K562 (cell line): ENCODE measurements around the gene DLGAP1. TPM values are rescaled to one million over a fixed set of nuclear protein-coding genes. Genes with fewer than 3 reads are reported as not detected.

Experiments
- ATAC-seq: fragments of 200-7000 bp; cut with Tn5 transposase; 3 replicates; pipeline ENCODE4 v1.9.1; 2020; ENCODE audit warnings: moderate library complexity
- BruUV-seq: library from RNA; stranded (reverse); fragments of 400-500 nt; replicated peaks from 2 replicates; lab custom pipeline; 2021; lab: Mats Ljungman, UMichigan
- CTCF ChIA-PET: fragments of 300-600 bp; formaldehyde crosslinking; extraction: SDS; loops from one replicate; lab custom pipeline; 2021; ENCODE audit warnings: low intra/inter-chr PET ratio; lab: Yijun Ruan, JAX
- POLR2A ChIA-PET: fragments of 300-600, 350-650 bp; sonication (Branson Sonifier 250); formaldehyde crosslinking; extraction: SDS; loops from one replicate; lab custom pipeline; 2021; ENCODE audit warnings: antibody characterized with exemption, inconsistent platforms; lab: Yijun Ruan, JAX
- DNase-seq, 4 experiments: peaks; one replicate each; pipeline versions ENCODE4 v3.0.0 to v3.0.0-alpha.2; 2011 to 2018; ENCODE audit warnings: low spot score in 3 of 4, mixed read lengths in 3 of 4; ENCODE audit errors: extremely low read depth in 1 of 4
- FAIRE-seq: peaks from 2 replicates; lab custom pipeline; 2011; peaks lifted over from hg19 to GRCh38; lab: Jason Lieb, UNC
- H2AFZ ChIP-seq: 2 replicates; pipeline ENCODE4 v1.6.0; 2011; ENCODE audit warnings: low read depth, low read length, control low read depth, inconsistent platforms
- H3K27ac ChIP-seq: fragments of 200-600 bp; 3 replicates; pipeline ENCODE4 v1.8.0; 2011; ENCODE audit warnings: low read depth, mild to moderate bottlenecking, control low read depth, inconsistent platforms, low read length, moderate library complexity, mixed read lengths; ENCODE audit errors: extremely low read depth
- H3K27me3 ChIP-seq, 2 experiments: fragments of 300-600 bp in 1 of 2; 2 replicates in 1 of 2; 3 replicates in 1 of 2; pipeline versions ENCODE4 v1.6.0 to v1.8.0; 2011; ENCODE audit warnings: inconsistent platforms in 2 of 2, low read length in 2 of 2, mild to moderate bottlenecking in 1 of 2, mixed read lengths in 1 of 2, moderate library complexity in 1 of 2; ENCODE audit not compliant: control insufficient read depth in 2 of 2, insufficient read depth in 2 of 2
- H3K36me3 ChIP-seq: fragments of 300-600 bp; 3 replicates; pipeline ENCODE4 v1.8.0; 2011; ENCODE audit warnings: mild to moderate bottlenecking, low read length, inconsistent platforms; ENCODE audit not compliant: control insufficient read depth, insufficient read depth
- H3K4me1 ChIP-seq, 2 experiments: fragments of 200-600 bp in 1 of 2; replicated peaks in 1 of 2; 2 replicates in 1 of 2; 3 replicates in 1 of 2; pipeline versions ENCODE4 v1.5.1 to v1.8.0; 2011; ENCODE audit warnings: inconsistent platforms in 2 of 2, low read length in 2 of 2, mild to moderate bottlenecking in 1 of 2, mixed read lengths in 1 of 2, moderate library complexity in 1 of 2; ENCODE audit not compliant: control insufficient read depth in 2 of 2, insufficient read depth in 2 of 2
- H3K4me2 ChIP-seq: 2 replicates; pipeline ENCODE4 v1.6.1; 2011; ENCODE audit warnings: low read length, control low read depth, inconsistent platforms, mixed read lengths; ENCODE audit not compliant: insufficient read depth
- H3K4me3 ChIP-seq: fragments of 200-600 bp; sonication (generic), shearing (Covaris generic); 2 replicates; pipeline ENCODE4 v1.5.1; 2016; ENCODE audit warnings: control low read depth, inconsistent platforms
- H3K79me2 ChIP-seq: fragments of 200-600 bp; 3 replicates; pipeline ENCODE4 v1.8.0; 2011; ENCODE audit warnings: low read length, inconsistent platforms; ENCODE audit not compliant: control insufficient read depth, insufficient read depth
- H3K9ac ChIP-seq, 2 experiments: 2 replicates each; pipeline versions ENCODE4 v1.6.0 to v1.6.1; 2011; ENCODE audit warnings: low read depth in 2 of 2, low read length in 2 of 2, control low read depth in 1 of 2, inconsistent platforms in 1 of 2, mild to moderate bottlenecking in 1 of 2, mixed read lengths in 1 of 2; ENCODE audit not compliant: insufficient read depth in 1 of 2
- H3K9me1 ChIP-seq: one replicate; pipeline ENCODE4 v1.6.0; 2011; ENCODE audit warnings: inconsistent platforms, mild to moderate bottlenecking, low read length, moderate library complexity; ENCODE audit not compliant: control insufficient read depth, insufficient read depth
- H3K9me3 ChIP-seq: replicated peaks from 2 replicates; pipeline ENCODE4 v1.5.1; 2011; ENCODE audit warnings: low read depth, low read length, inconsistent platforms; ENCODE audit not compliant: control insufficient read depth, insufficient read depth
- H4K20me1 ChIP-seq: replicated peaks from 2 replicates; pipeline ENCODE4 v1.6.1; 2011; ENCODE audit warnings: low read length, inconsistent platforms, mixed read lengths; ENCODE audit not compliant: control insufficient read depth, insufficient read depth
- FOXA3 ChIP-seq, 2 experiments: fragments of 450-650 bp in 1 of 2; sonication (generic) in 1 of 2; formaldehyde crosslinking; IDR thresholded peaks in 1 of 2; conservative IDR thresholded peaks in 1 of 2; 2 replicates each; pipeline versions ENCODE4 v1.4.0 to v1.8.0; 2020 to 2022; ENCODE audit warnings: mild to moderate bottlenecking in 2 of 2, missing genetic modification reagents in 1 of 2
- KLF6 ChIP-seq: fragments of 250-450 bp; sonication (Bioruptor Pico); IDR thresholded peaks from 2 replicates; pipeline ENCODE4 v1.4.0; 2020; ENCODE audit warnings: mild to moderate bottlenecking, moderate library complexity, borderline replicate concordance
- MYC ChIP-seq, 2 experiments: fragments of 250-450 bp in 1 of 2; sonication (Bioruptor Pico) in 1 of 2; IDR thresholded peaks; 2 replicates each; pipeline versions ENCODE4 v1.5.1 to v1.6.1; 2012 to 2021; ENCODE audit warnings: low read depth in 2 of 2, borderline replicate concordance in 1 of 2, improper control_type of control experiment in 1 of 2, low read length in 1 of 2, mild to moderate bottlenecking in 1 of 2, moderate library complexity in 1 of 2
- NCOA4 ChIP-seq: fragments of 450-650 bp; IDR thresholded peaks from 2 replicates; pipeline ENCODE4 v1.6.1; 2018; ENCODE audit warnings: mild to moderate bottlenecking; ENCODE audit not compliant: partially characterized antibody
- PTRF ChIP-seq: fragments of 450-650 bp; IDR thresholded peaks from 2 replicates; pipeline ENCODE4 v1.6.1; 2016; ENCODE audit warnings: mild to moderate bottlenecking, missing genetic modification characterization, missing compliant biosample characterization
- PTTG1 ChIP-seq: fragments of 450-650 bp; IDR thresholded peaks from 2 replicates; pipeline ENCODE4 v1.6.1; 2016; ENCODE audit warnings: low read depth, mild to moderate bottlenecking, missing genetic modification characterization, missing compliant biosample characterization
- SETDB1 ChIP-seq: IDR thresholded peaks from one replicate; pipeline ENCODE4 v1.6.1; 2012; ENCODE audit warnings: low read length, control low read depth, inconsistent platforms
- ZFP36 ChIP-seq: fragments of 150-350 bp; IDR thresholded peaks from 2 replicates; pipeline ENCODE4 v1.6.1; 2018; ENCODE audit warnings: low read length, low read depth; ENCODE audit not compliant: partially characterized antibody
- ZNF583 ChIP-seq: fragments of 250-450 bp; sonication (Bioruptor Pico); IDR thresholded peaks from 2 replicates; pipeline ENCODE4 v1.4.0; 2020
- ZNF699 ChIP-seq: fragments of 250-450 bp; sonication (Bioruptor Pico); IDR thresholded peaks from 2 replicates; pipeline ENCODE4 v1.8.0; 2021; ENCODE audit warnings: mild to moderate bottlenecking, moderate library complexity; ENCODE audit not compliant: insufficient replicate concordance
- in situ Hi-C: fragments of 300-500 bp; cut with MboI; formaldehyde crosslinking; loops from 4 replicates; pipeline ENCODE4 v1.15.0; 2018; ENCODE audit warnings: inconsistent platforms, mixed read lengths
- intact Hi-C: fragments of 100-400 bp; cut with micrococcal nuclease; formaldehyde crosslinking; loops from 2 replicates; pipeline ENCODE4 v1.14.2; 2022
- polyA plus RNA-seq, 8 experiments: library from polyadenylated mRNA; depleted of rRNA in 4 of 8; stranded (reverse) in 5 of 8; unstranded in 3 of 8; fragments of >200 nt; fragmentation: Nextera tagmentation in 2 of 8; fragmentation: Illumina TruSeq in 1 of 8; extraction: Ambion mirVana in 2 of 8; extraction: Trizol in 1 of 8; gene quantifications; 2 replicates each; pipeline versions ENCODE4 v1.2.1 to v1.2.3, GENCODE V29; 2011 to 2014; ENCODE audit warnings: inconsistent platforms in 1 of 8, missing spikeins in 1 of 8
- total RNA-seq, 7 experiments: library from RNA; depleted of rRNA in 6 of 7; stranded (reverse); fragments of >200 nt in 6 of 7; fragmentation: Illumina TruSeq in 2 of 7; extraction: Trizol in 2 of 7; gene quantifications; 2 replicates each; pipeline versions ENCODE4 v1.2.1 to v1.2.3, GENCODE V29; 2011 to 2021; ENCODE audit warnings: low replicate concordance in 1 of 7
- TF ChIP-seq, protein P1 (sequence below): fragments of 450-650 bp; IDR thresholded peaks from 2 replicates; pipeline ENCODE4 v1.7.0; 2016; ENCODE audit warnings: borderline replicate concordance
- TF ChIP-seq, protein P2 (sequence below): fragments of 200-800 bp; sonication (Bioruptor generic); IDR thresholded peaks from 2 replicates; pipeline ENCODE4 v1.6.1; 2016; ENCODE audit warnings: missing genetic modification characterization, missing compliant biosample characterization

Gene DLGAP1
- total and polyA plus RNA-seq, 9 of the 15 experiments (the other 6 are each of a cell fraction or from before 2014, with no cell fraction given) = 0.04 to 0.22 (median 0.08) TPM

DNA sequence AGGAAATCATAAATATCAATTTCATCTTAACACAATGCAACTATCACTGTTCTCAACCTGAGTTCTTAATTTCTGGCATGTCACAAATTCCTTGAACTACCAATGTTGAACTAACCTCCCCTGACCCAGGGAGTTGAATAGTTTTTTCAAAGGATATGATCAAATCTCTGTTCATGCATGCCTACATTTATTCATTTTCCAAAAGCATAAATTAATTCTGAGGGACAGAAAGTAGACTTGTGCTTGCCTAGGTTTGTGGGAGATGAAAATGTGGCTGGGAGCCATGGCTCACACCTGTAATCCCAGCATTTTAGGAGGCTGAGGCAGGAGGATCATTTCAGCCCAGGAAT lies 829.4 kb downstream of the DLGAP1 start:
- Histone ChIP-seq H3K4me2 (peak overlapping the region; percentile 86; the same call in 1 of the 2 replicates), H2AFZ (peak overlapping the region; percentile 67; the same call in 1 of the 2 replicates), H3K27me3 (no peaks in the 10 kb centered on the region), H3K9ac (peak overlapping the region in 1 of 2 experiments; percentile 89; a peak in 2 of 4 replicates), H3K4me1 (peaks cover 54 to 61% of the 10 kb centered on the region in 2 experiments), H3K9me1 (no peaks in the 10 kb centered on the region), H3K9me3 (no peaks in the 10 kb centered on the region), H3K79me2 (peaks cover 17% of the 10 kb centered on the region), H3K27ac (peak overlapping the region; percentile 98), H4K20me1 (no peaks in the 10 kb centered on the region), H3K36me3 (no peaks in the 10 kb centered on the region), H3K4me3 (no peak overlapping the region)
- FAIRE-seq (no peak), ATAC-seq (no peak), DNase-seq (no peak)
- in situ Hi-C loops (no loop called here), intact Hi-C loops (no loop called here)
- ChIA-PET POLR2A (interaction anchor here (0.6 to 4.8 kb wide), 7 partner anchors 10 to 1842 kb away, joined by 4 to 80 read pairs (median 12); no protein-coding TSS in a partner anchor), CTCF (no interaction called here)
- BruUV-seq = no TSS peak
- TF ChIP-seq PTRF (tag) (0 out of 2 replicates have a peak, but pooled peaks have one; percentile 24), PTTG1 (tag) (no peak), SETDB1 (no peak), ZNF583 (peak; percentile 8; the same call in 1 of the 2 replicates), KLF6 (peak; percentile 42; the same call in 1 of the 2 replicates), MYC (IDR thresholded peaks at IDR 0.05; ENCODE audit: low read depth, low read length) (no peak), MYC (CRISPR knock-in tag; IDR thresholded peaks at IDR 0.05; ENCODE audit: borderline replicate concordance, low read depth) (0 out of 2 replicates have a peak, but pooled peaks have one; percentile 14), ZFP36 (no peak), ZNF699 (peak; percentile 5), FOXA3 (CRISPR knock-in tag; conservative IDR thresholded peaks at IDR 0.05 in 1 of 2, IDR thresholded peaks at IDR 0.05 in 1 of 2) (0 out of 4 replicates have a peak, but pooled peaks of 1 of the 2 experiments have one; percentile 18), NCOA4 (peak; percentile 4)
- TF ChIP-seq, protein P1, sequence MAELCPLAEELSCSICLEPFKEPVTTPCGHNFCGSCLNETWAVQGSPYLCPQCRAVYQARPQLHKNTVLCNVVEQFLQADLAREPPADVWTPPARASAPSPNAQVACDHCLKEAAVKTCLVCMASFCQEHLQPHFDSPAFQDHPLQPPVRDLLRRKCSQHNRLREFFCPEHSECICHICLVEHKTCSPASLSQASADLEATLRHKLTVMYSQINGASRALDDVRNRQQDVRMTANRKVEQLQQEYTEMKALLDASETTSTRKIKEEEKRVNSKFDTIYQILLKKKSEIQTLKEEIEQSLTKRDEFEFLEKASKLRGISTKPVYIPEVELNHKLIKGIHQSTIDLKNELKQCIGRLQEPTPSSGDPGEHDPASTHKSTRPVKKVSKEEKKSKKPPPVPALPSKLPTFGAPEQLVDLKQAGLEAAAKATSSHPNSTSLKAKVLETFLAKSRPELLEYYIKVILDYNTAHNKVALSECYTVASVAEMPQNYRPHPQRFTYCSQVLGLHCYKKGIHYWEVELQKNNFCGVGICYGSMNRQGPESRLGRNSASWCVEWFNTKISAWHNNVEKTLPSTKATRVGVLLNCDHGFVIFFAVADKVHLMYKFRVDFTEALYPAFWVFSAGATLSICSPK = no peak
- TF ChIP-seq, protein P2, sequence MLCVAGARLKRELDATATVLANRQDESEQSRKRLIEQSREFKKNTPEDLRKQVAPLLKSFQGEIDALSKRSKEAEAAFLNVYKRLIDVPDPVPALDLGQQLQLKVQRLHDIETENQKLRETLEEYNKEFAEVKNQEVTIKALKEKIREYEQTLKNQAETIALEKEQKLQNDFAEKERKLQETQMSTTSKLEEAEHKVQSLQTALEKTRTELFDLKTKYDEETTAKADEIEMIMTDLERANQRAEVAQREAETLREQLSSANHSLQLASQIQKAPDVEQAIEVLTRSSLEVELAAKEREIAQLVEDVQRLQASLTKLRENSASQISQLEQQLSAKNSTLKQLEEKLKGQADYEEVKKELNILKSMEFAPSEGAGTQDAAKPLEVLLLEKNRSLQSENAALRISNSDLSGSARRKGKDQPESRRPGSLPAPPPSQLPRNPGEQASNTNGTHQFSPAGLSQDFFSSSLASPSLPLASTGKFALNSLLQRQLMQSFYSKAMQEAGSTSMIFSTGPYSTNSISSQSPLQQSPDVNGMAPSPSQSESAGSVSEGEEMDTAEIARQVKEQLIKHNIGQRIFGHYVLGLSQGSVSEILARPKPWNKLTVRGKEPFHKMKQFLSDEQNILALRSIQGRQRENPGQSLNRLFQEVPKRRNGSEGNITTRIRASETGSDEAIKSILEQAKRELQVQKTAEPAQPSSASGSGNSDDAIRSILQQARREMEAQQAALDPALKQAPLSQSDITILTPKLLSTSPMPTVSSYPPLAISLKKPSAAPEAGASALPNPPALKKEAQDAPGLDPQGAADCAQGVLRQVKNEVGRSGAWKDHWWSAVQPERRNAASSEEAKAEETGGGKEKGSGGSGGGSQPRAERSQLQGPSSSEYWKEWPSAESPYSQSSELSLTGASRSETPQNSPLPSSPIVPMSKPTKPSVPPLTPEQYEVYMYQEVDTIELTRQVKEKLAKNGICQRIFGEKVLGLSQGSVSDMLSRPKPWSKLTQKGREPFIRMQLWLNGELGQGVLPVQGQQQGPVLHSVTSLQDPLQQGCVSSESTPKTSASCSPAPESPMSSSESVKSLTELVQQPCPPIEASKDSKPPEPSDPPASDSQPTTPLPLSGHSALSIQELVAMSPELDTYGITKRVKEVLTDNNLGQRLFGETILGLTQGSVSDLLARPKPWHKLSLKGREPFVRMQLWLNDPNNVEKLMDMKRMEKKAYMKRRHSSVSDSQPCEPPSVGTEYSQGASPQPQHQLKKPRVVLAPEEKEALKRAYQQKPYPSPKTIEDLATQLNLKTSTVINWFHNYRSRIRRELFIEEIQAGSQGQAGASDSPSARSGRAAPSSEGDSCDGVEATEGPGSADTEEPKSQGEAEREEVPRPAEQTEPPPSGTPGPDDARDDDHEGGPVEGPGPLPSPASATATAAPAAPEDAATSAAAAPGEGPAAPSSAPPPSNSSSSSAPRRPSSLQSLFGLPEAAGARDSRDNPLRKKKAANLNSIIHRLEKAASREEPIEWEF = peak; percentile 4; the same call in 1 of the 2 replicates
